Subcutaneous abdominal adipose tissue (tissue), 5 donors: ENCODE results near the gene SOX13.
A peak's percentile ranks its signal among the peaks of the same experiment; 100 is the strongest.

Experiments
- H3K27ac ChIP-seq: one replicate; pipeline ENCODE4 v1.7.0; 2013; ENCODE audit warnings: low read depth, mild to moderate bottlenecking, inconsistent platforms, low read length, moderate library complexity
- H3K27me3 ChIP-seq, 5 donors: one replicate each; pipeline ENCODE4 v1.7.0; 2013; ENCODE audit warnings: low read length in 5 of 5, inconsistent platforms in 1 of 5; ENCODE audit not compliant: control insufficient read depth in 5 of 5, insufficient read depth in 4 of 5
- H3K36me3 ChIP-seq, 5 donors: one replicate each; pipeline ENCODE4 v1.7.0; 2013; ENCODE audit warnings: low read length in 5 of 5; ENCODE audit not compliant: control insufficient read depth in 5 of 5, insufficient read depth in 5 of 5
- H3K4me1 ChIP-seq, 5 donors: one replicate each; pipeline ENCODE4 v1.7.0; 2013; ENCODE audit warnings: low read length in 5 of 5, mild to moderate bottlenecking in 3 of 5, moderate library complexity in 1 of 5; ENCODE audit not compliant: control insufficient read depth in 5 of 5, insufficient read depth in 5 of 5
- H3K4me3 ChIP-seq, 5 donors: one replicate each; pipeline ENCODE4 v1.7.0; 2013; ENCODE audit warnings: low read length in 5 of 5, low read depth in 1 of 5
- H3K9ac ChIP-seq, 5 donors: one replicate each; pipeline ENCODE4 v1.7.0; 2013; ENCODE audit warnings: low read length in 5 of 5, mild to moderate bottlenecking in 4 of 5, moderate library complexity in 3 of 5
- H3K9me3 ChIP-seq, 5 donors: one replicate each; pipeline ENCODE4 v1.7.0; 2013; ENCODE audit warnings: low read length in 5 of 5; ENCODE audit not compliant: control insufficient read depth in 5 of 5
- donor health status: healthy.
- donor health status: healthy.
- donor health status: healthy.
- donor health status: healthy.
- donor health status: healthy.

SOX13 gene

DNA sequence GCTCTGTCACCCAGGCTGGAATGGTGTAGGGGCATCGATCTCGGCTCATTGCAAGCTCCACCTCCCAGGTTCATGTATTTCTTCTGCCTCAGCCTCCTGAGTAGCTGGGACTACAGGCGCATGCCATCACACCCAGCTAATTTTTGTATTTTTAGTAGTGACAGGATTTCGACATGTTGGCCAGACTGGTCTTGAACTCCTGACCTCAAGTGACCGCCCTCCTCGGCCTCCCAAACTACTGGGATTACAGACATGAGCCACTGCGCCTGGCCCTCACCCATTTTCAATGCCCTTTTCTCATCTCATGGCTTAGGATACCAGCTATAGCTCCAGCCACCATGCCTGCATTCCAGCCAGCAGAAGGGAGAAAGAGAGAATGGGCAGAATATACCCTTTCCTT lies 12.9 kb upstream of the SOX13 start:
- Histone ChIP-seq H3K9ac (no peak overlapping the region), H3K9me3 (no peaks in the 10 kb centered on the region), H3K36me3 (no peaks in the 10 kb centered on the region), H3K27me3 (no peaks in the 10 kb centered on the region), H3K4me1 (peaks cover 0 to 2% (median 2%) of the 10 kb centered on the region in 5 donors), H3K4me3 (no peak overlapping the region), H3K27ac (no peak overlapping the region)

DNA sequence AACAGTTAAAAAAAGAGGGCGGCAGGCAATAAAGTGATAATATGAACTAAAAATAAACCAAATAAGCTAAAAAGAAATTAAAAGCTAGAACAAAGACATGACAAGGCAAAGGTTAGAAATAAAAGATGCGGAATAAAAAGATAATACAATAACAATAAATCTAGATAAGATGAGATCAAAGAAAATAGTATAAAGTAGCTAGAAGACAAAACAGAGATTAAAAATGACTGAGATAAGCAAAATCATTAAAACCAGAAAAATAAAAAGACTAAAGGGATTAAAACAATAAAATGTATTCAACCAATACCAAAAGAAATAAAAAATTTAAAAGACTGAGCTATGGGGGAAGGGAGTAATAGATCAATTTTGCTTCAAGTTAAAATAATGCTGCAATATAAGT lies 10.8 kb upstream of the SOX13 start:
- Histone ChIP-seq H3K27me3 (no peaks in the 10 kb centered on the region), H3K9me3 (no peaks in the 10 kb centered on the region), H3K27ac (no peak overlapping the region), H3K9ac (no peak overlapping the region), H3K4me3 (no peak overlapping the region), H3K4me1 (peaks cover 0 to 17% (median 13%) of the 10 kb centered on the region in 5 donors), H3K36me3 (no peaks in the 10 kb centered on the region)

DNA sequence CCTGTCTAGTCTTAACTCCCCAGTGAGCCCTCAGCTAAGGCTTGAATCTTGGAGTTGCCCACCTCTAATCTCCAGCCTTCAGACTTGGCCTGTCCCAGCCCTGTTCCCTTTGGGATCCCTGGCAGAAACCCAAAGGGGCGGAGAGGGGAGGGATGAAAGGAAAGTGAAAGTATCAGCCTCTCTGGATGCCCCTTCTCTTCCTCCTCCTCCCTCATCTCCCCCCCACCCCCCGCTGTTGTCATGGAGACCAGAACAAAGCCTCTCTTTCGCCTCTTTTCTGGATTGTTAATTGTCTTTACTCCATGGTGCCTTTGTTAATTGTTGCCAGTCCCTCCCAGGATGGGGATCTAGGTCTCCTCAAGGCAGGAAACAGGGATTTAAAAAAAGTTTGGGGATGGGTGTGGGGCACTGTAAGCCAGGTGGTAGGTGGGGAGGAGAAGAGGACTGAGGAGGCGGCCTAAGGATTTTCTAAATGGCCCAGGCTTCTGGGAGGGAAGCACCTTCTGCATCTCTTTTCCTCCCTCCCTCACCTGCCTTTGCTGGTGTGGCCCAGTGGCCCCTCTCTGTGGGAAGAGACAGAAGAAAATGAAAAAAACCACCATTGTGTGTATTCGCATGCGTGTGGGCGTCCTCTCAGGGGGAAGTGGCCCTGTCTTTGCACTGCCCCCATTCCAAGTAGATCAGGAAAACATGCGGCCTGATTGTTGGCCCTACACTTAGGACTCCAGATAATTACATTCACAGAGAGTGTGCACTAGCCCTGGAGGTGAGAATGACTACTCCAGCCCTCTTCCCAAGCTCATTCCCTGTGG lies 7.5 kb upstream of the SOX13 start:
- H3K9ac ChIP-seq = no peak overlapping the region
- peaks cover 0 to 23% (median 13%) of the 10 kb centered on the region in 5 donors for H3K4me1 ChIP-seq
- H3K27me3 ChIP-seq = no peaks in the 10 kb centered on the region
- no peak overlapping the region for H3K27ac ChIP-seq
- no peaks in the 10 kb centered on the region for H3K36me3 ChIP-seq
- no peaks in the 10 kb centered on the region for H3K9me3 ChIP-seq
- peak overlapping the region in 2 of 5 donors; percentile 28 to 35 for H3K4me3 ChIP-seq

- Histone ChIP-seq H3K27ac (no peak overlapping the region), H3K9ac (no peak overlapping the region), H3K27me3 (no peaks in the 10 kb centered on the region), H3K4me1 (peaks cover 0 to 23% (median 13%) of the 10 kb centered on the region in 5 donors), H3K9me3 (no peaks in the 10 kb centered on the region), H3K36me3 (no peaks in the 10 kb centered on the region), H3K4me3 (no peak overlapping the region)
Measured at GRCh38 chr1:204065986-204066300, 7.0 kb upstream of the SOX13 start.

- Histone ChIP-seq H3K9ac (no peak overlapping the region), H3K36me3 (no peaks in the 10 kb centered on the region), H3K4me3 (no peak overlapping the region), H3K27ac (no peak overlapping the region), H3K4me1 (peaks cover 0 to 23% (median 13%) of the 10 kb centered on the region in 5 donors), H3K27me3 (no peaks in the 10 kb centered on the region), H3K9me3 (no peaks in the 10 kb centered on the region)
Measured at GRCh38 chr1:204067935-204068334, 5.0 kb upstream of the SOX13 start.

GRCh38 chr1:204069887-204070286 lies 3.0 kb upstream of the SOX13 start:
- Histone ChIP-seq H3K9me3 (no peaks in the 10 kb centered on the region), H3K9ac (no peak overlapping the region), H3K4me3 (no peak overlapping the region), H3K27ac (no peak overlapping the region), H3K36me3 (no peaks in the 10 kb centered on the region), H3K27me3 (no peaks in the 10 kb centered on the region), H3K4me1 (peaks cover 0 to 32% (median 25%) of the 10 kb centered on the region in 5 donors)

DNA sequence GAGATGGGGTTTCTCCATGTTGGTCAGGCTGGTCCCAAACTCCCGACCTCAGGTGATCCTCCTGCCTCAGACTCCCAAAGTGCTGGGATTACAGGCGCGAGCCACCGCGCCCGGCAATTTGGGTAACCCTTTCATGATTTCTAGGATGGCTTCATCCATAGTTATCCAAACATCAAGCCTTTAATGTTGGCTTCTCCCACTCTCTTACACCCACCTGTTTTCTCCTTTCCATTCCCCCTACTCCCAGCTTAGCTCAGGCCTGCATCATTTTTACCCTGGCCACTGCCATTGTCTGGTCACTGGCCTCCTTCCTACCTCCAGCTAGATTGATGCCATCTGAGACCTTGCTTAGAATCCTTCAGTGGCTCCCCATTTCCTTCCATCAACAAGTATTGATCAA lies 2.0 kb upstream of the SOX13 start:
- H3K9ac ChIP-seq = no peak overlapping the region
- no peak overlapping the region for H3K27ac ChIP-seq
- no peaks in the 10 kb centered on the region for H3K27me3 ChIP-seq

GRCh38 chr1:204073837-204074273 lies 940 bp downstream of the SOX13 start:
- H3K4me3 ChIP-seq = peak overlapping the region; percentile 76 to 96 (median 91)
- H3K4me1 ChIP-seq = peaks cover 0 to 45% (median 36%) of the 10 kb centered on the region in 5 donors
- no peaks in the 10 kb centered on the region for H3K9me3 ChIP-seq
- peak overlapping the region; percentile 79 for H3K27ac ChIP-seq
- peak overlapping the region; percentile 41 to 79 (median 60) for H3K9ac ChIP-seq
- H3K36me3 ChIP-seq = no peaks in the 10 kb centered on the region
- no peaks in the 10 kb centered on the region for H3K27me3 ChIP-seq

More for the DNA sequence above, 2.0 kb upstream of the SOX13 start:
- Histone ChIP-seq H3K36me3 (no peaks in the 10 kb centered on the region), H3K9me3 (no peaks in the 10 kb centered on the region), H3K4me1 (peaks cover 0 to 32% (median 25%) of the 10 kb centered on the region in 5 donors), H3K4me3 (no peak overlapping the region)

GRCh38 chr1:204074274-204075138 lies 1.6 kb downstream of the SOX13 start:
- no peaks in the 10 kb centered on the region for H3K27me3 ChIP-seq
- peak overlapping the region; percentile 76 to 96 (median 91) for H3K4me3 ChIP-seq
- no peaks in the 10 kb centered on the region for H3K9me3 ChIP-seq
- H3K4me1 ChIP-seq = peaks cover under 1 to 50% (median 42%) of the 10 kb centered on the region in 5 donors
- H3K36me3 ChIP-seq = no peaks in the 10 kb centered on the region
- H3K27ac ChIP-seq = peak overlapping the region; percentile 79
- H3K9ac ChIP-seq = peak overlapping the region in 4 of 5 donors; percentile 58 to 79 (median 68)

DNA sequence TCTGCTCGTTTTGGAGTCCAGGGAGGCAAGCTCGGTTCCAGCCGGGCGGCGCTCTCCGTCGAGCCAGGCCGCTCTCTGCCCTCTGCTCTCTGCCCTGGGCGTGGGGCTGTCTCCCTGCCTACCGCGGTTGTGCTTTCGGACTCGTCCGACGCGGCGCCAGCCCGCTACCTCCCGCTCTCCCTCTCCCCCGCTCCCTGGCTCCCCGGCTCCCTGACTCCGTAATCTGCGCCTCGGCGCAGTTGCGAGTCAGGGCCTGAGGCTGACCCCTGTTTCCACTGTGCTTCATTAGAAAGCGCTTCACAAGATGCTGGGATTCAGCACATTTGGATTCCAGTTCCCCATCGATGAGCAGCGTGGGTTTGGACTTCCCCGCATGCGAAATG lies 2.2 kb downstream of the SOX13 start:
- H3K4me1 ChIP-seq = peaks cover 7 to 56% (median 48%) of the 10 kb centered on the region in 5 donors

More for the DNA sequence above, 2.2 kb downstream of the SOX13 start:
- peak overlapping the region; percentile 68 to 96 (median 91) for H3K4me3 ChIP-seq
- no peaks in the 10 kb centered on the region for H3K9me3 ChIP-seq
- H3K27me3 ChIP-seq = no peaks in the 10 kb centered on the region
- H3K36me3 ChIP-seq = no peaks in the 10 kb centered on the region
- peak overlapping the region; percentile 79 for H3K27ac ChIP-seq
- H3K9ac ChIP-seq = peak overlapping the region in 4 of 5 donors; percentile 45 to 79 (median 68)
